Esophagus muscularis mucosa (tissue), 4 donors: ENCODE results near the gene RBM43.

Experiments
- CTCF ChIP-seq, 3 experiments: fragments of 200-600 bp in 2 of 3; fragments of 450-650 bp in 1 of 3; sonication (generic) in 2 of 3; IDR thresholded peaks; one replicate each; pipeline ENCODE4 v1.5.1; 2017 to 2019; ENCODE audit warnings: antibody characterized with exemption in 3 of 3, mild to moderate bottlenecking in 2 of 3, moderate library complexity in 1 of 3
- EP300 ChIP-seq: sonication (generic); formaldehyde crosslinking; IDR thresholded peaks from one replicate; pipeline ENCODE4 v1.6.1; 2017; ENCODE audit warnings: antibody characterized with exemption
- POLR2A ChIP-seq: fragments of 450-650 bp; IDR thresholded peaks from one replicate; pipeline ENCODE4 v1.6.1; 2017; ENCODE audit warnings: antibody characterized with exemption, moderate library complexity, mild to moderate bottlenecking, low read depth

- no peak for TF ChIP-seq CTCF (IDR thresholded peaks at IDR 0.05)
- no peak for TF ChIP-seq EP300
- TF ChIP-seq POLR2A = no peak
Observed at GRCh38 chr2:151261977-151262291, 271 bp upstream of the RBM43 start.
